ENCODE results near the gene NCAPD3. TPM values are rescaled to one million over a fixed set of nuclear protein-coding genes. Genes with fewer than 3 reads are reported as not detected.

NCAPD3 gene
- total and polyA plus RNA-seq, 9 of the 15 experiments (the other 6 are each of a cell fraction or from before 2014, with no cell fraction given), result 23.6 to 80.6 (median 58.6) TPM

GRCh38 chr11:134243913-134244312 is 20.1 kb upstream of the NCAPD3 start:
- no peak overlapping the region for H2AFZ ChIP-seq (ENCODE audit: low read depth, low read length)
- no peaks in the 10 kb centered on the region for H3K9me3 ChIP-seq (replicated peaks; ENCODE audit: control insufficient read depth, insufficient read depth, low read depth, low read length)
- peaks cover 97% of the 10 kb centered on the region for H3K36me3 ChIP-seq (ENCODE audit: control insufficient read depth, insufficient read depth, low read length)
- no peaks in the 10 kb centered on the region for H3K79me2 ChIP-seq (ENCODE audit: control insufficient read depth, insufficient read depth, low read length)
- POLR2A ChIA-PET, result interaction anchor here (0.6 to 1.4 kb wide), 3 partner anchors 10 to 127 kb away, joined by 3 to 5 read pairs (median 4); no protein-coding TSS in a partner anchor
- no peak overlapping the region for H3K27ac ChIP-seq (ENCODE audit: extremely low read depth, low read depth, low read length)
- DNase-seq (ENCODE audit: extremely low read depth in 1 of 4, low spot score in 3 of 4), result no peak
- no peaks in the 10 kb centered on the region for H3K9me1 ChIP-seq (ENCODE audit: control insufficient read depth, insufficient read depth, low read length)
- H3K9ac ChIP-seq (ENCODE audit: insufficient read depth in 1 of 2, low read depth in 2 of 2, low read length in 2 of 2), result no peak overlapping the region
- H3K4me2 ChIP-seq (ENCODE audit: insufficient read depth, low read length), result no peak overlapping the region
- CTCF ChIA-PET (ENCODE audit: low intra/inter-chr PET ratio), result no interaction called here
- ATAC-seq, result no peak
- FAIRE-seq, result no peak
- no TSS peak for BruUV-seq (replicated peaks)
- in situ Hi-C loops (cut with MboI), result no loop called here
- intact Hi-C loops (cut with micrococcal nuclease), result loop anchor here (2.0 kb wide), 1 partner anchor 37 kb away; no protein-coding TSS in a partner anchor
- H3K27me3 ChIP-seq (ENCODE audit: control insufficient read depth in 2 of 2, insufficient read depth in 2 of 2, low read length in 2 of 2), result no peaks in the 10 kb centered on the region
- H3K4me1 ChIP-seq (replicated peaks in 1 of 2; ENCODE audit: control insufficient read depth in 2 of 2, insufficient read depth in 2 of 2, low read length in 2 of 2), result peaks cover 0 to 5% of the 10 kb centered on the region in 2 experiments; a peak in 1 of 5 replicates
- no peak overlapping the region for H3K4me3 ChIP-seq
- 96% methylated on average over 3 of the region's 4 CpGs for WGBS (ENCODE audit: insufficient coverage, low coverage, missing lambda C conversion rate)
- no peaks in the 10 kb centered on the region for H4K20me1 ChIP-seq (replicated peaks; ENCODE audit: control insufficient read depth, insufficient read depth, low read length)
- TF ChIP-seq JUND (IDR thresholded peaks at IDR 0.05; ENCODE audit: borderline replicate concordance, low read depth, low read length), result no peak
- TF ChIP-seq JUND (tag; IDR thresholded peaks at IDR 0.05; ENCODE audit: borderline replicate concordance, low read depth, low read length), result no peak
- no peak for TF ChIP-seq SIN3A (IDR thresholded peaks at IDR 0.05; ENCODE audit: borderline replicate concordance in 2 of 2, control insufficient read depth in 1 of 2, low read depth in 2 of 2, low read length in 2 of 2)
- no peak for TF ChIP-seq SNIP1 (IDR thresholded peaks at IDR 0.05; ENCODE audit: low read depth)
- TF ChIP-seq REST (IDR thresholded peaks at IDR 0.05; ENCODE audit: borderline replicate concordance), result no peak
- TF ChIP-seq REST (CRISPR knock-in tag; IDR thresholded peaks at IDR 0.05; ENCODE audit: low read depth), result no peak
- no peak for TF ChIP-seq ZBTB17 (CRISPR knock-in tag; IDR thresholded peaks at IDR 0.05)
- no peak for TF ChIP-seq HDAC8 (tag; IDR thresholded peaks at IDR 0.05)
- no peak for TF ChIP-seq ZNF511 (CRISPR knock-in tag; IDR thresholded peaks at IDR 0.05)
- no peak for TF ChIP-seq HMGN3 (IDR thresholded peaks at IDR 0.05; ENCODE audit: borderline replicate concordance, extremely low read depth, insufficient read length, low read depth, low read length)
- no peak for TF ChIP-seq TAF9B (IDR thresholded peaks at IDR 0.05; ENCODE audit: partially characterized antibody)
- TF ChIP-seq E2F4 (CRISPR knock-in tag; IDR thresholded peaks at IDR 0.05; ENCODE audit: low read depth), result no peak
- no peak for TF ChIP-seq PPARD (CRISPR knock-in tag; IDR thresholded peaks at IDR 0.05)
